Measurements from ENCODE around the gene ABCD3. TPM values are rescaled to one million over a fixed set of nuclear protein-coding genes. Genes with fewer than 3 reads are reported as not detected.

The ABCD3 gene
- total and polyA plus RNA-seq, 2 of the 4 experiments (the other 2 are of a cell fraction): 13.6 to 32.6 TPM

DNA sequence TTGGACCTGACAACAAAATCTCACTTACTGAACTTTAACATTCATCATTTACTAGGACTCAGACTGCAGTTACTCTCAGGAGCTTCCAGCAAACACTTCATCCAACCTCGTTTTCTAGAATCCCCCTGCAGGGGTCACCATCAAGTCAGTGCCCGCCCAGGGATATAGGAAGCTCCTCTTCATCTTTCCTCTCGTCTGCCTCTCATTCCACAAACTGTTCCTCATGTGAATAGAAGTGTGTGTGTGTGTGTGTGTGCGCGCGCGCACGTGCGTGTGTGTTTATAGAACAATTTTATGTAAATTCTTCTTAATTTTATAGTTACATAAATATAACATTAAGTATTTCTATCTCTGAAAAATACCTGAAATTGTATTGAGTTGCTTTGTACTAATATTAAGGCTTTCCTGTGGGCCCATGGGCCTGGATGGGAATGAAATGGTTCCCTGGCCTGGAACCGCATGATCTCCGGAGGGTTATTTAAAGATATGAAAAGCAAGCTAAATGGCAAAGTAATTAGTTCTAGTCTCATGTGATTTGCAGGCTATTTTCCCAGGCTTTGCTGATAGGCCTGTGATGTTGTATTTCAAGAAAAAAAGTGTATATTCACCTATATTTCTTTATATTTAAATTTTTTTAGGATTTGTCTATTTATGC is 21.7 kb upstream of the ABCD3 start:
- H2AK5ac ChIP-seq (ENCODE audit: low read depth, low read length): no peak overlapping the region
- CTCF ChIA-PET: interaction anchor here (0.6 kb wide), 1 partner anchor 1646 kb away, joined by 3 read pairs; no protein-coding TSS in a partner anchor
- no peak for DNase-seq

More for the DNA sequence above, 21.7 kb upstream of the ABCD3 start:
- no peak overlapping the region for H2BK20ac ChIP-seq (ENCODE audit: low read depth, low read length)
- no peaks in the 10 kb centered on the region for H4K20me1 ChIP-seq (ENCODE audit: insufficient read depth, low read length)
- BruUV-seq (replicated peaks): no TSS peak
- no peak overlapping the region for H3K56ac ChIP-seq (ENCODE audit: extremely low read depth, insufficient read depth, low read length)
- H3K4me1 ChIP-seq (ENCODE audit: control insufficient read depth, insufficient read depth, low read length): peaks cover 3% of the 10 kb centered on the region; the same call in 1 of the 2 replicates
- no peak overlapping the region for H2AK9ac ChIP-seq (replicated peaks; ENCODE audit: low read depth, low read length, poor library complexity)
- H3K9ac ChIP-seq (ENCODE audit: low read depth, low read length): no peak overlapping the region
- no peak for ATAC-seq (ENCODE audit: low read depth)
- H2BK5ac ChIP-seq (ENCODE audit: low read depth, low read length, poor library complexity, severe bottlenecking): no peak overlapping the region
- H3K4me3 ChIP-seq (ENCODE audit: insufficient read depth, low read depth, low read length): no peak overlapping the region
- no peak for TF ChIP-seq BHLHE40 (IDR thresholded peaks at IDR 0.05; ENCODE audit: low read depth, low read length)
- TF ChIP-seq, protein P1, sequence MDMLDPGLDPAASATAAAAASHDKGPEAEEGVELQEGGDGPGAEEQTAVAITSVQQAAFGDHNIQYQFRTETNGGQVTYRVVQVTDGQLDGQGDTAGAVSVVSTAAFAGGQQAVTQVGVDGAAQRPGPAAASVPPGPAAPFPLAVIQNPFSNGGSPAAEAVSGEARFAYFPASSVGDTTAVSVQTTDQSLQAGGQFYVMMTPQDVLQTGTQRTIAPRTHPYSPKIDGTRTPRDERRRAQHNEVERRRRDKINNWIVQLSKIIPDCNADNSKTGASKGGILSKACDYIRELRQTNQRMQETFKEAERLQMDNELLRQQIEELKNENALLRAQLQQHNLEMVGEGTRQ (IDR thresholded peaks at IDR 0.05; ENCODE audit: low read depth, low read length): no peak
- no peak for TF ChIP-seq FOS (IDR thresholded peaks at IDR 0.05; ENCODE audit: low read depth, low read length)
- TF ChIP-seq, protein P2, sequence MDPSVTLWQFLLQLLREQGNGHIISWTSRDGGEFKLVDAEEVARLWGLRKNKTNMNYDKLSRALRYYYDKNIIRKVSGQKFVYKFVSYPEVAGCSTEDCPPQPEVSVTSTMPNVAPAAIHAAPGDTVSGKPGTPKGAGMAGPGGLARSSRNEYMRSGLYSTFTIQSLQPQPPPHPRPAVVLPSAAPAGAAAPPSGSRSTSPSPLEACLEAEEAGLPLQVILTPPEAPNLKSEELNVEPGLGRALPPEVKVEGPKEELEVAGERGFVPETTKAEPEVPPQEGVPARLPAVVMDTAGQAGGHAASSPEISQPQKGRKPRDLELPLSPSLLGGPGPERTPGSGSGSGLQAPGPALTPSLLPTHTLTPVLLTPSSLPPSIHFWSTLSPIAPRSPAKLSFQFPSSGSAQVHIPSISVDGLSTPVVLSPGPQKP (IDR thresholded peaks at IDR 0.05; ENCODE audit: borderline replicate concordance, low read depth, low read length): no peak
- TF ChIP-seq CEBPB (IDR thresholded peaks at IDR 0.05; ENCODE audit: low read depth, low read length): no peak
- no peaks in the 10 kb centered on the region for H3K9me3 ChIP-seq (ENCODE audit: control insufficient read depth, insufficient read depth, low read length)
- H3K27me3 ChIP-seq (ENCODE audit: control insufficient read depth, insufficient read depth, low read length): peaks cover 3% of the 10 kb centered on the region; the same call in 1 of the 2 replicates
- H3K9me1 ChIP-seq (ENCODE audit: insufficient read depth, low read length): no peaks in the 10 kb centered on the region; the same call in 1 of the 2 replicates
- intact Hi-C loops (cut with micrococcal nuclease): no loop called here
- in situ Hi-C loops (cut with MboI; ENCODE audit: low sequenced_read_pairs): no loop called here
- H3K23ac ChIP-seq (ENCODE audit: low read depth, low read length): no peak overlapping the region
- H3K79me1 ChIP-seq (ENCODE audit: low read depth in 1 of 2, low read length in 2 of 2): no peaks in the 10 kb centered on the region
- no peak overlapping the region for H2BK120ac ChIP-seq (ENCODE audit: low read depth, low read length)
- H3K4me2 ChIP-seq (ENCODE audit: low read depth, low read length): no peak overlapping the region
- dilution Hi-C loops (cut with HindIII; ENCODE audit: low sequenced_read_pairs, unreplicated experiment): no loop called here
- no peak overlapping the region for H3K4ac ChIP-seq (ENCODE audit: low read depth, low read length)
- no CpG with 5 or more reads among the region's 11 CpGs for WGBS, 2 experiments (ENCODE audit: extremely low coverage in 2 of 2, insufficient read length in 1 of 2)
- H4K8ac ChIP-seq (ENCODE audit: low read depth in 2 of 2, low read length in 2 of 2): no peak overlapping the region
- POLR2A ChIA-PET (ENCODE audit: unreplicated experiment): no interaction called here
- no peaks in the 10 kb centered on the region for H3K36me3 ChIP-seq (ENCODE audit: control insufficient read depth, insufficient read depth, low read length)
- no peak overlapping the region for H4K5ac ChIP-seq (ENCODE audit: low read depth, low read length)
- H3K18ac ChIP-seq (ENCODE audit: low read depth, low read length): no peak overlapping the region
- no peak overlapping the region for H3K14ac ChIP-seq (replicated peaks; ENCODE audit: low read depth, low read length)
- no peak overlapping the region for H2BK15ac ChIP-seq (ENCODE audit: low read depth, low read length)
- H2AFZ ChIP-seq (replicated peaks; ENCODE audit: low read length, poor library complexity): no peak overlapping the region
- H4K91ac ChIP-seq (ENCODE audit: insufficient read depth, low read depth, low read length): no peak overlapping the region
- no peak overlapping the region for H3K27ac ChIP-seq (ENCODE audit: insufficient read depth, low read length)
